ENCODE data around the gene LRP8. TPM values are rescaled to one million over a fixed set of nuclear protein-coding genes. Genes with fewer than 3 reads are reported as not detected.

LRP8 gene
- total and polyA plus RNA-seq, 4 donors, result 0.15 to 0.75 (median 0.29) TPM

DNA sequence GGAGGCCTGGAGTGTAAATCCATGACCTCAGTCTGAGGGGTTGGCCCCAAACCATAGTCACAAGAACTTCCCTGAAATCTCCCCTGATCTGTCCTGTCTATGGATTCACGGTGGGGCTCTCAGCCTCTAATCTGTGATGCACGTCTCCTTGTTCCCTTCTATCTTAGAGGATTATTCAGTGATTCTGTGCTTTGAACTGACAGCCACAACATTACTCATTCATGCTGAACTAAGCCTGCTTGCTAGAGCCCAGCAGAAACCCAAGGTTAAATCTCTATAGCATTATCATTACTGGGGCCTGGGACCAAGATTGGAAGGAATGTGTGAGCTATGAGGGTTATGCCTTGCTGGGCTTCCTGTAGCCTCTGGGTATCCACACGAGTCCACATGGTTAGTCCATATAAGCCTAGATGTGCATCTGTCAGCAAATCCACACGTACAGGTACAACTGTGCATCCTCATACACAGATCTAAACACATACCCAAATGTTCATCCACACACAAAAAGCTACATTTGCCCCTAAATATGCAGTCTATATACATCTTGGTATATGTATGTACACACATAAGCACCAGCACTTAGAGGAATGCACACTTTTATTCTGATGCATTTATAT lies 67.1 kb downstream of the LRP8 start:
- Histone ChIP-seq H3K27ac (ENCODE audit: low read depth in 1 of 2, low read length in 2 of 2) (no peak overlapping the region), H3K27me3 (ENCODE audit: control insufficient read depth in 4 of 4, insufficient read depth in 4 of 4, low read length in 3 of 4) (peaks cover 0 to 2% (median 0%) of the 10 kb centered on the region in 4 donors), H3K4me1 (ENCODE audit: control insufficient read depth in 4 of 4, insufficient read depth in 4 of 4, low read length in 3 of 4) (no peaks in the 10 kb centered on the region), H3K36me3 (ENCODE audit: control insufficient read depth in 4 of 4, insufficient read depth in 3 of 4, low read depth in 1 of 4, low read length in 3 of 4) (no peaks in the 10 kb centered on the region), H3K9ac (ENCODE audit: low read depth in 1 of 2, low read length in 2 of 2) (no peak overlapping the region), H3K9me3 (ENCODE audit: control insufficient read depth in 4 of 4, low read length in 3 of 4) (no peaks in the 10 kb centered on the region), H3K4me3 (ENCODE audit: low read depth in 1 of 3, low read length in 3 of 3) (no peak overlapping the region)
- TF ChIP-seq SP1 (IDR thresholded peaks at IDR 0.05) (no peak), GABPA (IDR thresholded peaks at IDR 0.05 in 1 of 2, conservative IDR thresholded peaks at IDR 0.05 in 1 of 2) (no peak)
- 90% methylated on average over 4 of the region's 4 CpGs for WGBS
- no peak for DNase-seq (ENCODE audit: low spot score)

DNA sequence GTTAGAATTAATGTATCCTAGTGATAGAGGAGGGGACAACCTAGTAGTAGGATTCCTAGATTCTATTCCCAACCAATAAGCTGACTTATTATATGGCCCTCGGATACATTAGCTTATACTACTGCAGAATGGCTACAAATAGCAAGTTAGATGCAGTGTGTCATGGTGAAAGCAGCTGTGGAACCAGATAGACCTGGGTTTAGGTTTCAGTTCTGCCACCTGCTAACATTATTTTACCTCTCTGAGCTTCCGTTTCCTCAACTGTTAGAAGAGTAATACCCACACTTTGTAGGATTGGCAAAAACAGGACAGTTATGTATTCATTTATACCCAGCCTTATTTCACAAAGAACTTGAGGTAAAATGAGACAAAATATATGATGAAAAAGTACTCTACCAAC lies 67.9 kb downstream of the LRP8 start:
- Histone ChIP-seq H3K9me3 (ENCODE audit: control insufficient read depth in 4 of 4, low read length in 3 of 4) (no peaks in the 10 kb centered on the region), H3K4me1 (ENCODE audit: control insufficient read depth in 4 of 4, insufficient read depth in 4 of 4, low read length in 3 of 4) (no peaks in the 10 kb centered on the region), H3K36me3 (ENCODE audit: control insufficient read depth in 4 of 4, insufficient read depth in 3 of 4, low read depth in 1 of 4, low read length in 3 of 4) (no peaks in the 10 kb centered on the region), H3K4me3 (ENCODE audit: low read depth in 1 of 3, low read length in 3 of 3) (no peak overlapping the region), H3K27me3 (ENCODE audit: control insufficient read depth in 4 of 4, insufficient read depth in 4 of 4, low read length in 3 of 4) (peaks cover 0 to 2% (median 0%) of the 10 kb centered on the region in 4 donors), H3K27ac (ENCODE audit: low read depth in 1 of 2, low read length in 2 of 2) (no peak overlapping the region), H3K9ac (ENCODE audit: low read depth in 1 of 2, low read length in 2 of 2) (no peak overlapping the region)
- TF ChIP-seq, protein P1, sequence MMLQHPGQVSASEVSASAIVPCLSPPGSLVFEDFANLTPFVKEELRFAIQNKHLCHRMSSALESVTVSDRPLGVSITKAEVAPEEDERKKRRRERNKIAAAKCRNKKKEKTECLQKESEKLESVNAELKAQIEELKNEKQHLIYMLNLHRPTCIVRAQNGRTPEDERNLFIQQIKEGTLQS (IDR thresholded peaks at IDR 0.05), result no peak
- TF ChIP-seq EGR1 (IDR thresholded peaks at IDR 0.05; ENCODE audit: low read depth in 2 of 2) (no peak), FOXA2 (IDR thresholded peaks at IDR 0.05) (no peak), TAF1 (conservative IDR thresholded peaks at IDR 0.05) (no peak), SP1 (IDR thresholded peaks at IDR 0.05) (no peak), RXRA (IDR thresholded peaks at IDR 0.05) (no peak), HNF4A (conservative IDR thresholded peaks at IDR 0.05) (no peak), HNF4G (IDR thresholded peaks at IDR 0.05) (no peak), JUND (IDR thresholded peaks at IDR 0.05) (no peak), RAD21 (IDR thresholded peaks at IDR 0.05) (no peak), FOXA1 (IDR thresholded peaks at IDR 0.05) (no peak)
- TF ChIP-seq, protein P2, sequence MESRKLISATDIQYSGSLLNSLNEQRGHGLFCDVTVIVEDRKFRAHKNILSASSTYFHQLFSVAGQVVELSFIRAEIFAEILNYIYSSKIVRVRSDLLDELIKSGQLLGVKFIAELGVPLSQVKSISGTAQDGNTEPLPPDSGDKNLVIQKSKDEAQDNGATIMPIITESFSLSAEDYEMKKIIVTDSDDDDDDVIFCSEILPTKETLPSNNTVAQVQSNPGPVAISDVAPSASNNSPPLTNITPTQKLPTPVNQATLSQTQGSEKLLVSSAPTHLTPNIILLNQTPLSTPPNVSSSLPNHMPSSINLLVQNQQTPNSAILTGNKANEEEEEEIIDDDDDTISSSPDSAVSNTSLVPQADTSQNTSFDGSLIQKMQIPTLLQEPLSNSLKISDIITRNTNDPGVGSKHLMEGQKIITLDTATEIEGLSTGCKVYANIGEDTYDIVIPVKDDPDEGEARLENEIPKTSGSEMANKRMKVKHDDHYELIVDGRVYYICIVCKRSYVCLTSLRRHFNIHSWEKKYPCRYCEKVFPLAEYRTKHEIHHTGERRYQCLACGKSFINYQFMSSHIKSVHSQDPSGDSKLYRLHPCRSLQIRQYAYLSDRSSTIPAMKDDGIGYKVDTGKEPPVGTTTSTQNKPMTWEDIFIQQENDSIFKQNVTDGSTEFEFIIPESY (IDR thresholded peaks at IDR 0.05), result no peak
- TF ChIP-seq, protein P3, sequence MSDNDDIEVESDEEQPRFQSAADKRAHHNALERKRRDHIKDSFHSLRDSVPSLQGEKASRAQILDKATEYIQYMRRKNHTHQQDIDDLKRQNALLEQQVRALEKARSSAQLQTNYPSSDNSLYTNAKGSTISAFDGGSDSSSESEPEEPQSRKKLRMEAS (IDR thresholded peaks at IDR 0.05), result no peak
- TF ChIP-seq, protein P4, sequence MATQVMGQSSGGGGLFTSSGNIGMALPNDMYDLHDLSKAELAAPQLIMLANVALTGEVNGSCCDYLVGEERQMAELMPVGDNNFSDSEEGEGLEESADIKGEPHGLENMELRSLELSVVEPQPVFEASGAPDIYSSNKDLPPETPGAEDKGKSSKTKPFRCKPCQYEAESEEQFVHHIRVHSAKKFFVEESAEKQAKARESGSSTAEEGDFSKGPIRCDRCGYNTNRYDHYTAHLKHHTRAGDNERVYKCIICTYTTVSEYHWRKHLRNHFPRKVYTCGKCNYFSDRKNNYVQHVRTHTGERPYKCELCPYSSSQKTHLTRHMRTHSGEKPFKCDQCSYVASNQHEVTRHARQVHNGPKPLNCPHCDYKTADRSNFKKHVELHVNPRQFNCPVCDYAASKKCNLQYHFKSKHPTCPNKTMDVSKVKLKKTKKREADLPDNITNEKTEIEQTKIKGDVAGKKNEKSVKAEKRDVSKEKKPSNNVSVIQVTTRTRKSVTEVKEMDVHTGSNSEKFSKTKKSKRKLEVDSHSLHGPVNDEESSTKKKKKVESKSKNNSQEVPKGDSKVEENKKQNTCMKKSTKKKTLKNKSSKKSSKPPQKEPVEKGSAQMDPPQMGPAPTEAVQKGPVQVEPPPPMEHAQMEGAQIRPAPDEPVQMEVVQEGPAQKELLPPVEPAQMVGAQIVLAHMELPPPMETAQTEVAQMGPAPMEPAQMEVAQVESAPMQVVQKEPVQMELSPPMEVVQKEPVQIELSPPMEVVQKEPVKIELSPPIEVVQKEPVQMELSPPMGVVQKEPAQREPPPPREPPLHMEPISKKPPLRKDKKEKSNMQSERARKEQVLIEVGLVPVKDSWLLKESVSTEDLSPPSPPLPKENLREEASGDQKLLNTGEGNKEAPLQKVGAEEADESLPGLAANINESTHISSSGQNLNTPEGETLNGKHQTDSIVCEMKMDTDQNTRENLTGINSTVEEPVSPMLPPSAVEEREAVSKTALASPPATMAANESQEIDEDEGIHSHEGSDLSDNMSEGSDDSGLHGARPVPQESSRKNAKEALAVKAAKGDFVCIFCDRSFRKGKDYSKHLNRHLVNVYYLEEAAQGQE (IDR thresholded peaks at IDR 0.05), result no peak
- 93% methylated on average over 2 of the region's 2 CpGs for WGBS
- no peak for DNase-seq (ENCODE audit: low spot score)
